Adrenal gland (tissue), 5 donors: ENCODE data around the gene MYLK4.

ENCODE experiments used
- POLR2A ChIP-seq, 2 donors: fragments of 450-650 bp; IDR thresholded peaks; one replicate each; pipeline ENCODE4 v1.6.1; 2017; ENCODE audit warnings: antibody characterized with exemption in 2 of 2, mild to moderate bottlenecking in 2 of 2, moderate library complexity in 1 of 2
- TF ChIP-seq, protein P1 (sequence below), 6 experiments: fragments of 450-650 bp in 4 of 6; fragments of 200-600 bp in 2 of 6; sonication (generic) in 1 of 6; IDR thresholded peaks; 1 replicate in 5 of 6; 2 replicates in 1 of 6; pipeline versions ENCODE4 v1.5.1 to v1.8.0; 2016 to 2021; ENCODE audit warnings: antibody characterized with exemption in 6 of 6, mild to moderate bottlenecking in 2 of 6, moderate library complexity in 1 of 6
- donor health status: DM: no; HTN: no; CAD: no.

DNA sequence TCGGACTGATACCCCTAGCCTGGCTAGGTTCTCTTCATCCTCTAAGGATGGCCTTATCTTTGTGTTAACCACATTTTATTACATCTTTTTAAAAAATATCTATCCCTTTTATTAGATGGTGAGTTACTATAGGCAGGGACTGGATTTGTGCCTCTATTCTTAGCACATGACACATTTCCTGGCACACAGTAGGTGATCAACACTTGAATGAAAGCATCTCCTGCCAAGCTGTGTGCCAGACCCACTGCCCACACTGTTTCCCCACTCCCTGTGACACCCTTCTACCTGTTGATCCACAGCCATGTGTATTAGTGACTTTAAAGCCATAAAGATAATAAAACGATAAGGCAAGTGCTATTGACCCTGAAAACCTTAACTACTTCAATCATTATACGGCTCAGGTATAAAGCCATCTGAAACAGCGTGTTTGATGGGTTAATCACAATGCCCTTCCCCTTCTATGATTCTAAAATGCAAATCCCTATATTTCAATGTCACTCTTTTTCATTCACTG, 73.6 kb downstream of the MYLK4 start:
- TF ChIP-seq POLR2A (IDR thresholded peaks at IDR 0.05) = no peak
- TF ChIP-seq, protein P1, sequence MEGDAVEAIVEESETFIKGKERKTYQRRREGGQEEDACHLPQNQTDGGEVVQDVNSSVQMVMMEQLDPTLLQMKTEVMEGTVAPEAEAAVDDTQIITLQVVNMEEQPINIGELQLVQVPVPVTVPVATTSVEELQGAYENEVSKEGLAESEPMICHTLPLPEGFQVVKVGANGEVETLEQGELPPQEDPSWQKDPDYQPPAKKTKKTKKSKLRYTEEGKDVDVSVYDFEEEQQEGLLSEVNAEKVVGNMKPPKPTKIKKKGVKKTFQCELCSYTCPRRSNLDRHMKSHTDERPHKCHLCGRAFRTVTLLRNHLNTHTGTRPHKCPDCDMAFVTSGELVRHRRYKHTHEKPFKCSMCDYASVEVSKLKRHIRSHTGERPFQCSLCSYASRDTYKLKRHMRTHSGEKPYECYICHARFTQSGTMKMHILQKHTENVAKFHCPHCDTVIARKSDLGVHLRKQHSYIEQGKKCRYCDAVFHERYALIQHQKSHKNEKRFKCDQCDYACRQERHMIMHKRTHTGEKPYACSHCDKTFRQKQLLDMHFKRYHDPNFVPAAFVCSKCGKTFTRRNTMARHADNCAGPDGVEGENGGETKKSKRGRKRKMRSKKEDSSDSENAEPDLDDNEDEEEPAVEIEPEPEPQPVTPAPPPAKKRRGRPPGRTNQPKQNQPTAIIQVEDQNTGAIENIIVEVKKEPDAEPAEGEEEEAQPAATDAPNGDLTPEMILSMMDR (IDR thresholded peaks at IDR 0.05) = no peak
